Neural progenitor cell (in vitro differentiated cells): ENCODE results near the gene KIF25. TPM values are rescaled to one million over a fixed set of nuclear protein-coding genes. Genes with fewer than 3 reads are reported as not detected.

ENCODE experiments used
- DNase-seq: peaks from one replicate; pipeline ENCODE4 v3.0.0-alpha.2; 2016; ENCODE audit warnings: low spot score
- H2AFZ ChIP-seq: fragments of 200-600 bp; sonication (generic); replicated peaks from 2 replicates; pipeline ENCODE4 v1.6.1; 2016; ENCODE audit warnings: antibody characterized with exemption
- H3F3A ChIP-seq: fragments of 200-600 bp; sonication (generic); 2 replicates; pipeline ENCODE4 v1.6.1; 2016; ENCODE audit warnings: antibody characterized with exemption, low read depth
- H3K27ac ChIP-seq: fragments of 200-600 bp; sonication (generic); 2 replicates; pipeline ENCODE4 v1.5.1; 2016; ENCODE audit warnings: mild to moderate bottlenecking
- H3K27me3 ChIP-seq: fragments of 200-600 bp; sonication (generic); 2 replicates; pipeline ENCODE4 v1.6.1; 2016; ENCODE audit warnings: mild to moderate bottlenecking, moderate library complexity
- H3K36me3 ChIP-seq: fragments of 200-600 bp; sonication (generic); 2 replicates; pipeline ENCODE4 v1.5.1; 2016
- H3K4me1 ChIP-seq: fragments of 200-600 bp; sonication (generic); 2 replicates; pipeline ENCODE4 v1.6.1; 2016; ENCODE audit warnings: mixed run types
- H3K4me2 ChIP-seq: fragments of 200-600 bp; sonication (generic); 2 replicates; pipeline ENCODE4 v1.6.1; 2016
- H3K4me3 ChIP-seq: fragments of 200-600 bp; sonication (generic); 2 replicates; pipeline ENCODE4 v1.5.1; 2016
- H3K79me2 ChIP-seq: fragments of 200-600 bp; sonication (generic); 2 replicates; pipeline ENCODE4 v1.6.1; 2016; ENCODE audit warnings: low read depth
- H3K9ac ChIP-seq: fragments of 200-600 bp; sonication (generic); 2 replicates; pipeline ENCODE4 v1.6.1; 2016
- H3K9me3 ChIP-seq: fragments of 200-600 bp; sonication (generic); 2 replicates; pipeline ENCODE4 v1.5.1; 2016; ENCODE audit warnings: low read depth
- H4K20me1 ChIP-seq: fragments of 200-600 bp; sonication (generic); 2 replicates; pipeline ENCODE4 v1.6.1; 2016; ENCODE audit warnings: low read depth
- H3K27ac Mint-ChIP-seq: 3 replicates; pipeline ENCODE4 v1.8.0; 2021; ENCODE audit warnings: mixed read lengths
- H3K27me3 Mint-ChIP-seq: 2 replicates; pipeline ENCODE4 v1.8.0; 2022; ENCODE audit warnings: low read depth, mild to moderate bottlenecking, inconsistent platforms, moderate library complexity, mixed read lengths; ENCODE audit not compliant: insufficient read depth
- H3K36me3 Mint-ChIP-seq: 3 replicates; pipeline ENCODE4 v1.8.0; 2021; ENCODE audit warnings: mixed read lengths
- H3K4me1 Mint-ChIP-seq: 3 replicates; pipeline ENCODE4 v1.8.0; 2021; ENCODE audit warnings: mixed read lengths
- H3K4me3 Mint-ChIP-seq: 3 replicates; pipeline ENCODE4 v1.8.0; 2021; ENCODE audit warnings: mild to moderate bottlenecking, moderate library complexity, mixed read lengths
- H3K9me3 Mint-ChIP-seq: 3 replicates; pipeline ENCODE4 v1.8.0; 2020; ENCODE audit warnings: mixed read lengths
- EZH2 ChIP-seq: fragments of 200-600 bp; sonication (generic); IDR thresholded peaks from 2 replicates; pipeline ENCODE4 v1.6.1; 2017; ENCODE audit warnings: antibody characterized with exemption, mild to moderate bottlenecking, moderate library complexity
- EZH2phosphoT487 ChIP-seq: fragments of 200-600 bp; sonication (generic); IDR thresholded peaks from 2 replicates; pipeline ENCODE4 v1.6.1; 2017; ENCODE audit warnings: antibody characterized with exemption
- total RNA-seq: library from RNA; depleted of rRNA; stranded (reverse); fragments of >200 nt; gene quantifications from 2 replicates; pipeline ENCODE4 v1.2.3, GENCODE V29; 2015; ENCODE audit warnings: low replicate concordance
- TF ChIP-seq, protein P1 (sequence below): fragments of 200-600 bp; sonication (generic); IDR thresholded peaks from 2 replicates; pipeline ENCODE4 v1.5.1; 2017; ENCODE audit warnings: antibody characterized with exemption, mild to moderate bottlenecking

Gene KIF25
- total RNA-seq, 1 donor from 2014 or later, result 1.2 TPM

- Histone ChIP-seq H3K4me1 (peaks cover 8% of the 10 kb centered on the region), H4K20me1 (no peaks in the 10 kb centered on the region), H3K4me2 (no peak overlapping the region), H3K79me2 (no peaks in the 10 kb centered on the region), H2AFZ (no peak overlapping the region), H3K27me3 (no peaks in the 10 kb centered on the region), H3K36me3 (no peaks in the 10 kb centered on the region), H3K4me3 (no peak overlapping the region), H3F3A (no peaks in the 10 kb centered on the region), H3K9ac (no peak overlapping the region), H3K9me3 (no peaks in the 10 kb centered on the region), H3K27ac (no peak overlapping the region)
- no peaks in the 10 kb centered on the region for H3K36me3 Mint-ChIP-seq
- no peak for DNase-seq
- TF ChIP-seq, protein P1, sequence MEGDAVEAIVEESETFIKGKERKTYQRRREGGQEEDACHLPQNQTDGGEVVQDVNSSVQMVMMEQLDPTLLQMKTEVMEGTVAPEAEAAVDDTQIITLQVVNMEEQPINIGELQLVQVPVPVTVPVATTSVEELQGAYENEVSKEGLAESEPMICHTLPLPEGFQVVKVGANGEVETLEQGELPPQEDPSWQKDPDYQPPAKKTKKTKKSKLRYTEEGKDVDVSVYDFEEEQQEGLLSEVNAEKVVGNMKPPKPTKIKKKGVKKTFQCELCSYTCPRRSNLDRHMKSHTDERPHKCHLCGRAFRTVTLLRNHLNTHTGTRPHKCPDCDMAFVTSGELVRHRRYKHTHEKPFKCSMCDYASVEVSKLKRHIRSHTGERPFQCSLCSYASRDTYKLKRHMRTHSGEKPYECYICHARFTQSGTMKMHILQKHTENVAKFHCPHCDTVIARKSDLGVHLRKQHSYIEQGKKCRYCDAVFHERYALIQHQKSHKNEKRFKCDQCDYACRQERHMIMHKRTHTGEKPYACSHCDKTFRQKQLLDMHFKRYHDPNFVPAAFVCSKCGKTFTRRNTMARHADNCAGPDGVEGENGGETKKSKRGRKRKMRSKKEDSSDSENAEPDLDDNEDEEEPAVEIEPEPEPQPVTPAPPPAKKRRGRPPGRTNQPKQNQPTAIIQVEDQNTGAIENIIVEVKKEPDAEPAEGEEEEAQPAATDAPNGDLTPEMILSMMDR, result no peak
- TF ChIP-seq EZH2 (no peak), EZH2phosphoT487 (no peak)
- peaks cover 2% of the 10 kb centered on the region for H3K27me3 Mint-ChIP-seq
- no peak overlapping the region for H3K4me3 Mint-ChIP-seq
- peaks cover 24% of the 10 kb centered on the region for H3K4me1 Mint-ChIP-seq
- H3K27ac Mint-ChIP-seq, result no peak overlapping the region
- H3K9me3 Mint-ChIP-seq, result no peaks in the 10 kb centered on the region
These were observed 30.1 kb downstream of the KIF25 start for GRCh38 chr6:168027521-168027920.

- Histone ChIP-seq H4K20me1 (no peaks in the 10 kb centered on the region), H3K9ac (no peak overlapping the region), H3K36me3 (no peaks in the 10 kb centered on the region), H3K4me2 (no peak overlapping the region), H3K79me2 (no peaks in the 10 kb centered on the region), H3K9me3 (no peaks in the 10 kb centered on the region), H3K4me1 (peaks cover 8% of the 10 kb centered on the region), H2AFZ (no peak overlapping the region), H3K4me3 (no peak overlapping the region), H3K27ac (no peak overlapping the region), H3F3A (no peaks in the 10 kb centered on the region), H3K27me3 (no peaks in the 10 kb centered on the region)
- no peak overlapping the region for H3K4me3 Mint-ChIP-seq
- H3K9me3 Mint-ChIP-seq, result no peaks in the 10 kb centered on the region
- H3K27ac Mint-ChIP-seq, result no peak overlapping the region
- peaks cover 25% of the 10 kb centered on the region for H3K4me1 Mint-ChIP-seq
- no peak for DNase-seq
- no peaks in the 10 kb centered on the region for H3K36me3 Mint-ChIP-seq
- TF ChIP-seq, protein P1, result no peak
- TF ChIP-seq EZH2phosphoT487 (no peak), EZH2 (no peak)
- H3K27me3 Mint-ChIP-seq, result peaks cover 2% of the 10 kb centered on the region
These were observed 30.7 kb downstream of the KIF25 start for GRCh38 chr6:168028181-168028580.

- Mint-ChIP-seq H3K4me1 (peaks cover 25% of the 10 kb centered on the region), H3K4me3 (no peak overlapping the region), H3K36me3 (no peaks in the 10 kb centered on the region), H3K27me3 (peaks cover 2% of the 10 kb centered on the region), H3K9me3 (peaks cover 8% of the 10 kb centered on the region), H3K27ac (peak overlapping the region; percentile 31)
- Histone ChIP-seq H3K36me3 (no peaks in the 10 kb centered on the region), H3F3A (peaks cover 8% of the 10 kb centered on the region), H3K27me3 (no peaks in the 10 kb centered on the region), H3K4me1 (peaks cover 8% of the 10 kb centered on the region), H3K9me3 (no peaks in the 10 kb centered on the region), H4K20me1 (no peaks in the 10 kb centered on the region), H3K79me2 (no peaks in the 10 kb centered on the region), H3K4me3 (no peak overlapping the region), H3K9ac (no peak overlapping the region), H2AFZ (no peak overlapping the region), H3K27ac (no peak overlapping the region), H3K4me2 (no peak overlapping the region)
- no peak for DNase-seq
- no peak for TF ChIP-seq EZH2
- TF ChIP-seq EZH2phosphoT487, result no peak
- TF ChIP-seq, protein P1, result no peak
These were observed 32.2 kb downstream of the KIF25 start for GRCh38 chr6:168029459-168030217.
